ENCODE results near the gene PTCH1.

PTCH1 gene

GRCh38 chr9:95506678-95507463 is 9.9 kb downstream of the PTCH1 start:
- TF ChIP-seq CTCF (IDR thresholded peaks at IDR 0.05) = no peak

GRCh38 chr9:95506428-95506677 is 10.4 kb downstream of the PTCH1 start:
- no peak for TF ChIP-seq CTCF (IDR thresholded peaks at IDR 0.05)

- no peak for TF ChIP-seq CTCF (IDR thresholded peaks at IDR 0.05)
Observed at GRCh38 chr9:95505717-95506427, 10.9 kb downstream of the PTCH1 start.

- TF ChIP-seq CTCF (IDR thresholded peaks at IDR 0.05) = no peak
Observed at GRCh38 chr9:95505072-95505716, 11.6 kb downstream of the PTCH1 start.

- no peak for TF ChIP-seq CTCF (IDR thresholded peaks at IDR 0.05)
Observed at GRCh38 chr9:95504053-95504963, 12.5 kb downstream of the PTCH1 start.

GRCh38 chr9:95503369-95503768 is 13.4 kb downstream of the PTCH1 start:
- TF ChIP-seq CTCF (IDR thresholded peaks at IDR 0.05) = no peak

- no peak for TF ChIP-seq CTCF (IDR thresholded peaks at IDR 0.05)
Observed at GRCh38 chr9:95502248-95502647, 14.5 kb downstream of the PTCH1 start.
